A673 (cell line): ENCODE results near the gene PAGR1.

Experiments
- CTCF ChIP-seq: fragments of 300-800, 200-600 bp; sonication (generic); conservative IDR thresholded peaks from 2 replicates; pipeline ENCODE4 v1.5.1; 2017; ENCODE audit warnings: low read depth, mild to moderate bottlenecking, antibody characterized with exemption, low read length, moderate library complexity, mixed read lengths
- EZH2 ChIP-seq: fragments of 200-600 bp; sonication (generic); IDR thresholded peaks from 2 replicates; pipeline ENCODE4 v1.6.1; 2017; ENCODE audit warnings: borderline replicate concordance, low read depth, mild to moderate bottlenecking, mixed read lengths, antibody characterized with exemption, low read length; ENCODE audit not compliant: poor library complexity, severe bottlenecking

- TF ChIP-seq CTCF (no peak), EZH2 (no peak)
Observed at GRCh38 chr16:29831490-29831889, 15.5 kb downstream of the PAGR1 start.
